ENCODE results near the gene RUNX2. TPM values are rescaled to one million over a fixed set of nuclear protein-coding genes. Genes with fewer than 3 reads are reported as not detected.

RUNX2 gene
- total and polyA plus RNA-seq, 2 of the 8 experiments (the other 6 are each of a cell fraction or from before 2014, with no cell fraction given): 0.26 to 1.2 TPM

DNA sequence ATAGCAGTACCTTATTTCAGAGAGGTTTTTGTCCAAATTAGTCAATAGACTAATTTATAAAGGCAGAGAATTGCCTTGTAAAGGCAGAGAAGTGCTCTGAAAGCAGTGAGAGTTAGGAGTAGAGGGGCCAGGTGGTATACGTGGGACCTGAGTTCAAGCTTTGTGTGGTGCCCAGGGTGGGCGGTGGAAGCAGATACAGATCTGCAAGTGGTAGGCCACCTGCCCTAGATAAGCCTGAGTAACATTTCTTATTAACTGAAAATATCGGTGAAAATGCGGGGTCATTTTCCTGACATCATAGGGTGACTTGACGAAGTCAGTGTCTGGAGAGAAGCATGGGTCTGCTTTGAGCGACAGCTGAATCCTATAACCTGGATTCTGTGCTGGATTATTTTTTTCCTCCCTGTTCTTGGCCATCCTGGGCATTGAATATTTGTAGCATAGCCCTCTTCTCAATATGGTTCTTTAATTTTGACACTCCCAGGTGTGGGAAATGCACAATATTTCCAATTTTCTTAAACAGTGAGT, 111.8 kb downstream of the RUNX2 start:
- ChIA-PET POLR2A (ENCODE audit: partially characterized antibody) (no interaction called here), CTCF (ENCODE audit: partially characterized antibody) (interaction anchor here (0.8 kb wide), 1 partner anchor 764 kb away, joined by 3 read pairs; no protein-coding TSS in a partner anchor)
- H3K4ac ChIP-seq (replicated peaks; ENCODE audit: insufficient read length, low read depth, low read length): no peak overlapping the region
- H2BK15ac ChIP-seq (ENCODE audit: low read length): no peak overlapping the region
- H3K9me3 ChIP-seq (ENCODE audit: insufficient read depth in 2 of 2, low read depth in 1 of 2, low read length in 1 of 2): no peaks in the 10 kb centered on the region
- no peaks in the 10 kb centered on the region for H3K79me2 ChIP-seq (ENCODE audit: control insufficient read depth in 1 of 2, insufficient read depth in 2 of 2, low read length in 2 of 2)
- DNase-seq (ENCODE audit: low read depth in 1 of 2, low spot score in 2 of 2) (no peak), FAIRE-seq (no peak)
- H2BK120ac ChIP-seq (replicated peaks; ENCODE audit: low read depth, low read length): no peak overlapping the region
- H3K18ac ChIP-seq (ENCODE audit: extremely low read depth, low read length): no peak overlapping the region
- no peak overlapping the region for H3K4me2 ChIP-seq (ENCODE audit: insufficient read depth in 1 of 2, low read depth in 2 of 2, low read length in 2 of 2)
- no peaks in the 10 kb centered on the region for H3K27me3 ChIP-seq (replicated peaks in 1 of 4; ENCODE audit: control insufficient read depth in 3 of 4, extremely low read depth in 1 of 4, insufficient read depth in 3 of 4, low read length in 3 of 4)
- no peaks in the 10 kb centered on the region for H3K23me2 ChIP-seq (ENCODE audit: low read depth, low read length)
- H3K4me3 ChIP-seq (ENCODE audit: extremely low read depth in 1 of 4, insufficient read depth in 2 of 4, low read depth in 3 of 4, low read length in 4 of 4): no peak overlapping the region
- WGBS, 2 experiments (ENCODE audit: extremely low coverage in 1 of 2, insufficient coverage in 1 of 2, insufficient read length in 1 of 2, insufficient replicate concordance in 2 of 2, low coverage in 1 of 2, low lambda C conversion rate in 2 of 2, missing lambda C conversion rate in 1 of 2): 96% methylated on average over 6 of the region's 6 CpGs; no CpG with 5 or more reads in 1 of the 2 experiments
- no peak overlapping the region for H3K14ac ChIP-seq (ENCODE audit: insufficient read length)
- H3K36me3 ChIP-seq (ENCODE audit: control insufficient read depth in 2 of 4, insufficient read depth in 4 of 4, low read length in 3 of 4): no peaks in the 10 kb centered on the region
- no peak overlapping the region for H4K91ac ChIP-seq (replicated peaks; ENCODE audit: insufficient read length, low read length)
- H3K9ac ChIP-seq (replicated peaks in 1 of 4; ENCODE audit: extremely low read depth in 1 of 4, low read depth in 3 of 4, low read length in 3 of 4): no peak overlapping the region
- no peak overlapping the region for H3K27ac ChIP-seq (ENCODE audit: low read depth, low read length)
- no peaks in the 10 kb centered on the region for H3K4me1 ChIP-seq (replicated peaks in 1 of 4; ENCODE audit: control insufficient read depth in 3 of 4, insufficient read depth in 4 of 4, low read length in 3 of 4)
- H3K56ac ChIP-seq (replicated peaks; ENCODE audit: insufficient read length, low read depth, low read length): no peak overlapping the region
- no peak overlapping the region for H2BK5ac ChIP-seq (ENCODE audit: low read depth, low read length)
- H2AFZ ChIP-seq (ENCODE audit: low read length): no peak overlapping the region
- no peak overlapping the region for H2AK5ac ChIP-seq (ENCODE audit: low read depth, low read length)
- no peaks in the 10 kb centered on the region for H3K79me1 ChIP-seq (ENCODE audit: low read depth, low read length)
- H4K20me1 ChIP-seq (replicated peaks in 1 of 2; ENCODE audit: control insufficient read depth in 1 of 2, insufficient read depth in 2 of 2, low read length in 2 of 2): no peaks in the 10 kb centered on the region
- no peak overlapping the region for H4K8ac ChIP-seq (ENCODE audit: extremely low read depth, insufficient read depth, low read length)
- H4K5ac ChIP-seq (ENCODE audit: insufficient read length, low read depth, low read length): no peak overlapping the region
- no peak overlapping the region for H3K23ac ChIP-seq (ENCODE audit: insufficient read length)
- no peak overlapping the region for H2BK12ac ChIP-seq (ENCODE audit: low read depth, low read length)
- H2BK20ac ChIP-seq (ENCODE audit: low read length): no peak overlapping the region
- TF ChIP-seq SP1 (IDR thresholded peaks at IDR 0.05; ENCODE audit: low read depth, low read length): no peak
- no peak for TF ChIP-seq GABPA (IDR thresholded peaks at IDR 0.05; ENCODE audit: borderline replicate concordance, insufficient read depth, low read length)
- no peak for TF ChIP-seq SP4 (IDR thresholded peaks at IDR 0.05; ENCODE audit: low read length)
- no peak for TF ChIP-seq EZH2 (IDR thresholded peaks at IDR 0.05; ENCODE audit: low read depth, low read length, severe bottlenecking)
- TF ChIP-seq HDAC2 (IDR thresholded peaks at IDR 0.05; ENCODE audit: borderline replicate concordance in 1 of 2, low read depth in 2 of 2, low read length in 2 of 2): no peak
- no peak for TF ChIP-seq RXRA (IDR thresholded peaks at IDR 0.05; ENCODE audit: insufficient read depth, low read depth, low read length)
- no peak for TF ChIP-seq MAFK (IDR thresholded peaks at IDR 0.05; ENCODE audit: low read depth, low read length)
- no peak for TF ChIP-seq TCF12 (IDR thresholded peaks at IDR 0.05; ENCODE audit: low read depth, low read length)
- no peak for TF ChIP-seq HDAC6 (IDR thresholded peaks at IDR 0.05; ENCODE audit: low read depth, low read length)
- TF ChIP-seq TAF7 (optimal IDR thresholded peaks at IDR 0.05; ENCODE audit: borderline replicate concordance, low read depth, low read length): no peak
- no peak for TF ChIP-seq ASH2L (IDR thresholded peaks at IDR 0.05; ENCODE audit: low read length)
- TF ChIP-seq ZNF274 (IDR thresholded peaks at IDR 0.05; ENCODE audit: borderline replicate concordance, extremely low read depth, low read length): no peak
- TF ChIP-seq SIN3A (conservative IDR thresholded peaks at IDR 0.05 in 1 of 2, IDR thresholded peaks at IDR 0.05 in 1 of 2; ENCODE audit: low read depth in 1 of 2, low read length in 2 of 2): no peak
- no peak for TF ChIP-seq EGR1 (IDR thresholded peaks at IDR 0.05; ENCODE audit: borderline replicate concordance, low read depth, low read length)

All from H1 (cell line).